Measurements from ENCODE around the gene ZCRB1.
"Not testable (repeated sequence)": the region's sequence is repeated elsewhere in the genome, so short reads cannot be mapped to it uniquely, and the experiment has no call there.

ZCRB1 gene

DNA sequence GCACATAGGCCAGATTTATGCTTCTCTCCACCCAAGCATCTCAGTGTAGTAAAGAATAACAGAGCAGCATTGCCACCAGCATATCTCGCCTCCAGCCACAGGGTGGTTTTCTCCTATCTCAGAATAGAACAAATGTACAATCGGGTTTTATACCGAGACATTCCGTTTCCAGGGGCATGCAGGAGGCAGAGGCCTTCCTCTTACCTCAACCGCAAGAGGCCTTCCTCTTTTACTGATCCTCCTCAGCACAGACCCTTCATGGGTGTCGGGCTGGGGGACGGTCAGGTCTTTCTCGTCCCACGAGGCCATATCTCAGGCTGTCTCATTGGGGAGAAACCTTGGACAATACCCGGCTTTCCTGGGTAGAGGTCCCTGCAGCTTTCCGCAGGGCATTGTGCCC lies 4.2 kb upstream of the ZCRB1 start:
- not testable (repeated sequence) for DNase-seq (ENCODE audit: low read depth in 1 of 2, low spot score in 1 of 2)

- no peak for DNase-seq (ENCODE audit: low read depth in 1 of 2, low spot score in 1 of 2)
These were observed 1.3 kb upstream of the ZCRB1 start for GRCh38 chr12:42327227-42327590.

DNA sequence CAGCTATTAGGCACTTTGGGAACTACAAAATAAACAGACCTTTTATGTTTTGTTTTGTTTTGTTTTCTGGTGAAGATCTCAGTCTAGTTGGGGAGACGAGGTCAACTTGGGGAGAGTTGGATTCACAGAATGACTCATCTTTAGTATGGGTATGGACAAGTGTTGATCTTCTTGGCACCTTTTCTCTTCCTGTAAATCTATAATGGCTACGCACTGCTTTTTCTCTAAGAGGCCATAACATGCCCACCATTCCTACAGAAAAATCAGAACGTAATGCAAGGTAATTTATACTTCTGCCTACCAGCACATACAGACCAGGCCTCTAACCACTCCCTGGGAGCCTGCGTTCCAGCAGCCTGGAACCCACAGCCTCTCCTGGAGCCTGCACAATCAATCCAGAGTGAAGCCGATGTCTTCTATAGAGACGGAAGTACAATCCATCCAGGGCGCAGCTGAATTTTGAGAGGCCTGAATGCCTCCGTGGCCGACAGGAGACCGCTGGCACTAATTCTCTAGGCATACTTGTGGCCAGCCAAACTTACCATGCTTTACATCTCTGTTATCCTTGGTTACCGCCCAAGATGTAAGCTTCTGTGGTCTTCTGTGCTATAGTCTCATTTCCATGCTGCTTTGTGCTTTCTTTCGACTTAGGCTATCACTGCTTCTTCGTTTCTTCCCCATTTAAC lies 790 bp upstream of the ZCRB1 start:
- no peak for DNase-seq (ENCODE audit: low read depth in 1 of 2, low spot score in 1 of 2)

DNA sequence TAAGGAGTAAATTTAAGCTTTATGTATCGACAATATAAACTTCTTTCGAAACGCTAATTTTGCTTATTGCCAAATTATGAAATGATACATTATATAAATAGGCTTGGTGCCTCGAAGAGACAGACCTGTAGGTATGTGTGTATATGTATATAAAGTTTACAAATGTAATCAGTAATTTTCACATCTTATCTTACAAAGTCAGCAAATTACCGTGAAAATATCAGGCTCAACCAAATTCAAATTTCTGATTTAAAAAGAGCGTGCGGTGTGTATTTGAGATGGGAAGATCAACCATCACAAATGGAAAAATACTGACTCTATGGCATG lies 605 bp downstream of the ZCRB1 start:
- DNase-seq (ENCODE audit: low read depth in 1 of 2, low spot score in 1 of 2): no peak

- DNase-seq (ENCODE audit: low read depth in 1 of 2, low spot score in 1 of 2): no peak
These were observed 2.0 kb downstream of the ZCRB1 start for GRCh38 chr12:42323856-42324255.

- no peak for DNase-seq (ENCODE audit: low read depth in 1 of 2, low spot score in 1 of 2)
These were observed 3.3 kb downstream of the ZCRB1 start for GRCh38 chr12:42322567-42322966.

- no peak for DNase-seq (ENCODE audit: low read depth in 1 of 2, low spot score in 1 of 2)
These were observed 5.1 kb downstream of the ZCRB1 start for GRCh38 chr12:42320796-42321195.

- no peak for DNase-seq (ENCODE audit: low read depth in 1 of 2, low spot score in 1 of 2)
These were observed 10.8 kb downstream of the ZCRB1 start for GRCh38 chr12:42315108-42315507.

DNA sequence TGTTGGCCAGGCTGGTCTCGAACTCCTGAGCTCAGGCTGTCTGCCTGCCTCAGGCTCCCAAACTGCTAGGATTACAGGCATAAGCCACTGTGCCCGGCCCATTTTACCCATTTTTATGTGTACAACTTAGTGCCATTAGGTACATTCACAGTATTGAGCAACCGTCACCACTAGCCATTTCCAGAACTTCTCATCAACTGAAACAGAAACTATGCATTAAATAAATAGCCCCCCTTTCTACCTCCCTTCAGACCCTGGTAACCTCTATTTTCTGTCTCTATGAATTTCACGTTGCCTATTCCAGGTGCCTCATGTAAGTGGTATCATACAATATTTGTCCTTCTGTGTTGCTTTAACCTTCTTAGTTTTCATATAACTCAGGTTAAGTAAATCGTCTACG lies 15.9 kb downstream of the ZCRB1 start:
- no peak for DNase-seq (ENCODE audit: low read depth in 1 of 2, low spot score in 1 of 2)

- no peak for DNase-seq (ENCODE audit: low read depth in 1 of 2, low spot score in 1 of 2)
These were observed 17.5 kb downstream of the ZCRB1 start for GRCh38 chr12:42308390-42308789.

DNA sequence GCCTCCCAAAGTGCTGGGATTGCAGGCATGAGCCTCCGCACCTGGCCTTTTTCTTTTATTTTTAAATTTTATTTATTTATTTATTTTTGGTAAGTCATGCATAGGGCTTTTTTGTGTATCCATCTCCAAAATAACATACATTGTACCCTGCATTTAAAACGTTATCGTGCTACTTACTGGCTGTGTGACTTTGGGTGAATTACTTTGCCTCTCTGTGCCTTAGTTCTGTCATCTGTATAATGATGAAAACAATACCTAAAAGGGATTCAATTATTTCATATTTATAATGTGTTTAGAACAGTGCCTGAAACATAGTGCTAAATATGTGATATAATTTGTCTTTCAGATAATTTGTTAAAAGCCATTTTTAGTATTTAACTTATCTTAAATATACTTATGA lies 19.6 kb downstream of the ZCRB1 start:
- DNase-seq (ENCODE audit: low read depth in 1 of 2, low spot score in 1 of 2): no peak

GRCh38 chr12:42299392-42300308 lies 26.2 kb downstream of the ZCRB1 start:
- DNase-seq (ENCODE audit: low read depth in 1 of 2, low spot score in 1 of 2): peak in 1 of 2 donors; percentile 38

DNA sequence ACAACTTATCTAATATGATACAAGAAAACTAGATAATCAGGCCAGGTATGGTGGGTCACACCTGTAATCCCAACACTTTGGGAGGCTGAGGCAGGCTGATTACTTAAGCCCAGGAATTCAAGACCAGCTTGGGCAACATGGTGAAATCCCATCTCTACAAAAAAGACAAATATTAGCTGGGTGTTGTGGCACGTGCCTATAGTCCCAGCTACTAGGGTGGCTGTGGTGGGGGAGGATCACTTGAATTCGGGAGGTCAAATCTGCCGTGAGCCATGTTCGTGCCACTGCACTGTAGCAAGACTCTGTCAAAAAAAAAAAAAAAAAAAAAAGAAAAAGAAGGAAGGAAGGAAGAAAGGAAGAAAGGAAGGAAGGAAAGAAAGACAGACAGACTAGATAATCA lies 27.0 kb downstream of the ZCRB1 start:
- DNase-seq (ENCODE audit: low read depth in 1 of 2, low spot score in 1 of 2): no peak

DNA sequence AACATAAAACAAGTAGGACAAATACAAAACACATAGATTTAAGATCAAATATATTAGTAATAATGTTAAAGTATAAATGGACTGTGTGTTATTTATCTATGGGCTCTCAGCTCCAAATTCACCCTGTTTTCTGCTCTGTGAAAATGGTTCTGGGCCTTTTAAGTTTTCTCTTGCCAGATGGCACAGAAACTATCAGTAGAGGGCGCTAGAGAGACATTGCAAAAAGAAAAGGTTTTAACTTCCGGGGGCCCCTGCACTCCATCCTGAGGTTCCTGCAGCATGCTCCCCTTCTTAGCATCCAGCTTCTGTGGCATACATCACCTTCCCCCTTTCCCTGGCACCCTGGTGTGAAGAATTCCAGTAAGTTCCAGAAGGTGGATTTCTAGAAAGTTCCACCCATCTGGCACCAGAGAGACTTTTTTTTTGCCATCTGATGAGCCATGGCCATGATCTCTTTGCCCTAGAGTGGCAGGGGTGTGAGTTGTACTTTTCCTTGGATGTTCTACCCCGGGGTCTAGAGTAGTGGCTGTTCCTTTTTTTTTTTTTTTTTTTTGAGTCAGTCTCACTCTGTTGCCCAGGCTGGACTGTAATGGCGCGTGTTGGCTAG lies 29.3 kb downstream of the ZCRB1 start:
- no peak for DNase-seq (ENCODE audit: low read depth in 1 of 2, low spot score in 1 of 2)

DNA sequence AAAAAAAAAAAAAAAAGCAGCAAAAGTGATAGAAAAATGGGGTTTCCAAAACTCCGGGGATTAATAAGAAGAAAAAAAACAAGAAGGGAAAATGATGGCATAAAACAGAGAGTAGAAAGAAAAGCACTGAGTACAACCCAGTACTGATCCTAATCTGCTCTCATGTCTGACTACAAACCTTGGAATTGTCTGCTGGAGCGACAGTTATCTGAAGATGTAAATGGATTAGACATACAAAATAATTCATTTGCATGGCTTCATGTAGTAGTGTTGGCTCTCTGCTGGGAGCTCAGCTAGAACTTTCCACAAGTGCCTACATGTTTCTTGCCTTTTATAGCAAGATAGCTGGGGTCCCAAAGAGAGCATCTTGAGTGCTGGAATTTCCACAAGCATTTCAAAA lies 34.2 kb downstream of the ZCRB1 start:
- DNase-seq (ENCODE audit: low read depth in 1 of 2, low spot score in 1 of 2): no peak

DNA sequence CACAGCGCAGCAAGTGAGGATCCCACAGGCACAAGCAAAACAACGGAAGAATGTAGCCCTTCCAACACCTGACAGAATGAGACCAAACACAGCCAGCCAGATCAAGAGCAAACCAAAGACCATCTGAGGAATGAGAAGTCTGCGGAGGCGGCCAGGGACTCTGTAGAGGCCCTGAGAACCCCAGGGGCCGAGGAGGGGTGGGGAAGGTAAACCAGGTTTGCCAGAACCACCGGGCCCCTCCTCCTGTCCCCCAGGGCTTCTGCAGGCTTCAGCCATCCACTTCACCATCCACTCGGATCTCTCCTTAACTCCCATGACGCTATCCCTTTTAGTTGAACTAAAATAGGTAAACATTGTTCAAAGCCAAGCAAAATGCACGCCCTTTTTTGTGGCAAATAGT lies 37.4 kb downstream of the ZCRB1 start:
- no peak for DNase-seq (ENCODE audit: low read depth in 1 of 2, low spot score in 1 of 2)

DNA sequence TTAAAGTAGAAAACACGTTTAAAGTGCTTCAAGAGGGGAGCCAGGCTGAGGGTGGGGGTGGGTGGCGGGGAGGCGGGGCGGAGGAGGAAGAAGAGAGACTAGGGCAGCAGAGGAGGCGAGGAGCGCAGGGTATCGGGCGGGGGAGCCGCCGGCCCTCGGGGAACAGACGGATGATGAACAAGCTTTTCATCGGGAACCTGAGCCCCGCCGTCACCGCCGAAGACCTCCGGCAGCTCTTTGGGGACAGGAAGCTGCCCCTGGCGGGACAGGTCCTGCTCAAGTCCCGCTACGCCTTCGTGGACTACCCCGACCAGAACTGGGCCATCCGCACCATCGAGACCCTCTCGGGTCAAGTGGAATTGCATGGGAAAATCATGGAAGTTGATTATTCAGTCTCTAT lies 39.2 kb downstream of the ZCRB1 start:
- no peak for DNase-seq (ENCODE audit: low read depth in 1 of 2, low spot score in 1 of 2)

DNA sequence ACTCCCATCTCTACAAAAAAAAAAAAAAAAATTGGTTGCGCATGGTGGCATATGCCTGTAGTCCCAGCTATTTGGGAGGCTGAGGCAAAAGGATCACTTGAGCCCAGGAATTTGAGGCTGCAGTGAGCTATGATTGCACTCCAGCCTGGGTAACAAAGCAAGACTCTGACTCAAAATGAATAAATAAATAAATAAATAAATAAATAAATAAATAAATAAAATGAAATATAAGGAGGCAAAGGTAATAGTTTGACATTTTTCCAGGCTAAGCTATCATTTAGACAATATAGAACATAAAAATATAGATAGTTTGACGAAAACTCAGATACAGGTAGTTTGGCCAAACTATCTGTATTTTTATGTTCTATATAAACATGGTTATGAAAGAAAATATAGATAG lies 40.5 kb downstream of the ZCRB1 start:
- no peak for DNase-seq (ENCODE audit: low read depth in 1 of 2, low spot score in 1 of 2)

GRCh38 chr12:42284876-42285275 lies 41.0 kb downstream of the ZCRB1 start:
- no peak for DNase-seq (ENCODE audit: low read depth in 1 of 2, low spot score in 1 of 2)

DNA sequence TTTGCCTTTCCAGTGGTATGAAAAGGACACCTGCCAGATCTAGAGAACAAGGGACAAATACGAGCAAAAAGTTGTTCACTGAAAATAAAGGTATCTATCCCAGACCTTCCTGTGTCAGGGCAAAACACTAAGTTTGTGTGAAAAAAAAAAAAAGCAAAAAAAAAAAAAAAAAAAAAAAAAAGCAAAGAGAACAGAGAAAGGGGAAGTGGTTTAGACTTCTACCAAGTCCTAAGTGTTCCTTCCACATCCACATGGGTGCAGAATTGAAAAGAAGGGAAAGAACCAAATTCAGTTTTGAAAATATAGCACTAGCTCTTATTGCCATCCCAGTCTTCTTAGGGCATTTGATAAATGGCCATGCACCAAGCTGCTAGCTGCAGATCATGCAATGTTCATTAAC lies 41.7 kb downstream of the ZCRB1 start:
- no peak for DNase-seq (ENCODE audit: low read depth in 1 of 2, low spot score in 1 of 2)

- no peak for DNase-seq (ENCODE audit: low read depth in 1 of 2, low spot score in 1 of 2)
These were observed 42.2 kb downstream of the ZCRB1 start for GRCh38 chr12:42283739-42284138.

GRCh38 chr12:42282294-42282693 lies 43.6 kb downstream of the ZCRB1 start:
- no peak for DNase-seq (ENCODE audit: low read depth in 1 of 2, low spot score in 1 of 2)
